Fibroblast of lung (primary cell): ENCODE data around the gene RGS19. TPM values are rescaled to one million over a fixed set of nuclear protein-coding genes. Genes with fewer than 3 reads are reported as not detected.

Experiments used
- DNase-seq, 2 donors: peaks; one replicate each; pipeline versions ENCODE4 v3.0.0 to v3.0.0-alpha.2; 2010; ENCODE audit warnings: low read depth in 2 of 2
- H2AFZ ChIP-seq: 2 replicates; pipeline ENCODE4 v1.5.1; 2012; ENCODE audit warnings: low read length, control low read depth, inconsistent platforms
- H3K27ac ChIP-seq: 2 replicates; pipeline ENCODE4 v1.5.1; 2011; ENCODE audit warnings: low read length, control low read depth; ENCODE audit not compliant: insufficient read depth
- H3K27me3 ChIP-seq: 2 replicates; pipeline ENCODE4 v1.5.1; 2011; ENCODE audit warnings: mild to moderate bottlenecking, low read length; ENCODE audit not compliant: control insufficient read depth, insufficient read depth
- H3K36me3 ChIP-seq: 2 replicates; pipeline ENCODE4 v1.5.1; 2011; ENCODE audit warnings: low read length; ENCODE audit not compliant: control insufficient read depth, insufficient read depth
- H3K4me1 ChIP-seq: 2 replicates; pipeline ENCODE4 v1.5.1; 2011; ENCODE audit warnings: low read length; ENCODE audit not compliant: control insufficient read depth, insufficient read depth; ENCODE audit errors: extremely low read depth
- H3K4me2 ChIP-seq: 2 replicates; pipeline ENCODE4 v1.5.1; 2011; ENCODE audit warnings: low read length, control low read depth; ENCODE audit not compliant: insufficient read depth; ENCODE audit errors: extremely low read depth
- H3K4me3 ChIP-seq, 4 experiments: fragments of 200-600 bp in 1 of 4; sonication (generic) in 1 of 4; replicated peaks in 1 of 4; 2 replicates each; pipeline ENCODE4 v1.5.1; 2011 to 2016; ENCODE audit warnings: low read length in 4 of 4, low read depth in 3 of 4, mild to moderate bottlenecking in 3 of 4, control low read depth in 2 of 4, inconsistent platforms in 1 of 4, mixed read lengths in 1 of 4; ENCODE audit not compliant: insufficient read depth in 1 of 4; ENCODE audit errors: control extremely low read depth in 1 of 4
- H3K79me2 ChIP-seq: 2 replicates; pipeline ENCODE4 v1.5.1; 2012; ENCODE audit warnings: mild to moderate bottlenecking, low read length, inconsistent platforms; ENCODE audit not compliant: control insufficient read depth, insufficient read depth
- H3K9ac ChIP-seq: 2 replicates; pipeline ENCODE4 v1.5.1; 2011; ENCODE audit warnings: mild to moderate bottlenecking, low read length, control low read depth; ENCODE audit not compliant: insufficient read depth
- H3K9me3 ChIP-seq: 2 replicates; pipeline ENCODE4 v1.5.1; 2012; ENCODE audit warnings: low read depth, low read length; ENCODE audit not compliant: control insufficient read depth, insufficient read depth
- H4K20me1 ChIP-seq: 2 replicates; pipeline ENCODE4 v1.5.1; 2011; ENCODE audit warnings: low read length; ENCODE audit not compliant: control insufficient read depth, insufficient read depth; ENCODE audit errors: extremely low read depth
- EZH2 ChIP-seq: IDR thresholded peaks from 2 replicates; pipeline ENCODE4 v1.5.1; 2012; ENCODE audit warnings: low read length, control low read depth, mild to moderate bottlenecking; ENCODE audit errors: missing control alignments
- polyA plus RNA-seq, 2 donors: library from polyadenylated mRNA; depleted of rRNA in 1 of 2; stranded (reverse) in 1 of 2; unstranded in 1 of 2; fragments of >200 nt; gene quantifications; 2 replicates each; pipeline ENCODE4 v1.2.1, GENCODE V29; 2011 to 2012; ENCODE audit warnings: missing spikeins in 1 of 2
- total RNA-seq: library from RNA; depleted of rRNA; stranded (reverse); fragments of >200 nt; gene quantifications from 2 replicates; pipeline ENCODE4 v1.2.1, GENCODE V29; 2014
- TF ChIP-seq, protein P1 (sequence below), 2 donors: IDR thresholded peaks in 1 of 2; conservative IDR thresholded peaks in 1 of 2; 1 replicate in 1 of 2; 2 replicates in 1 of 2; pipeline ENCODE4 v1.5.1; 2011 to 2012; ENCODE audit warnings: low read length in 2 of 2, control low read depth in 1 of 2, inconsistent platforms in 1 of 2, low read depth in 1 of 2, mild to moderate bottlenecking in 1 of 2

RGS19 gene
- total and polyA plus RNA-seq, 2 donors (not counting 1 experiment from before 2014, with no cell fraction given) = 5.8 to 9.1 TPM

DNA sequence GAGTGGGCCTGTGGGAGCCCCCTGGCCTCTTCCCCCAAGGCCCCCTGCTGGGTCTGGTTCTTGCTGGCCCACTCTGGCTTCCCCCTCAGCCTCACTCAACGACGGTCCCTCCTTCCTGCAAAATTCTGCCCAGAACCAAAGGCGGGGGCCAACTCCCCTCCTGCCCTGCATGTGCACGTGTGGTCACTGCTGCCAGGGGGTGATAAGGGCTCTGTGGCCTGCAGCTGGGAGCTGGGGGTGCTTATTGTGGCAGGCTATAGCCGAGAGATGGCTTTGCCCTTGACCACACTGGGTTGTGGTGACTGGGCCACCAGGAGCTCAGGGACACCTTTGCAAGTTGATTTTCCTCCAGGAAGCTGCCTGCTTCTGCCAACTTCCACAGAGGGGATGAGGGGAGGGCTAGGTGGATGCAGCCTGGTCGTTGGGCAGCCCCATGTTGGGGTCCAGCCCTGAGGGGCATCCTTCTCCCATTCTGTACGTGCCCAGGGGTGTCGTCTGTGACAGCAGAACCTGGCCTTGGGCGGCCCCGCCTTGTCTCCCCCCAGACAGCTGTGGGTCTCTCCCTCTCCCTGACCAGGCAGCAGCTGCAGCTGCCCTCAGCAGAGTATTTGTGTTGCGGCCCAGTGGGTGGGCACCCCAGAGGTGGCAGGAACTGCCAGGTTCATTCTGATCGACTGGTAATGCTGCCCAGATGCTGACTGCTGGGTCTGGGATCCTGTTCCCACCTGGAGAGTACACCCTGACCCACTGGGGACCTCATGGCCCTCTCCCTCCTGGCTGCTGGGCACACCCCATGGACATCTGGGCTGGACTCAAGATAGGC is 10.7 kb downstream of the RGS19 start:
- no peaks in the 10 kb centered on the region for H3K79me2 ChIP-seq
- no peak overlapping the region for H3K4me3 ChIP-seq
- H3K4me1 ChIP-seq = peaks cover 17% of the 10 kb centered on the region
- H3K9me3 ChIP-seq = no peaks in the 10 kb centered on the region
- H3K27ac ChIP-seq = no peak overlapping the region
- no peak overlapping the region for H3K9ac ChIP-seq
- no peak for DNase-seq
- H3K4me2 ChIP-seq = no peak overlapping the region
- no peak overlapping the region for H2AFZ ChIP-seq
- peaks cover 1% of the 10 kb centered on the region for H3K36me3 ChIP-seq
- TF ChIP-seq, protein P1, sequence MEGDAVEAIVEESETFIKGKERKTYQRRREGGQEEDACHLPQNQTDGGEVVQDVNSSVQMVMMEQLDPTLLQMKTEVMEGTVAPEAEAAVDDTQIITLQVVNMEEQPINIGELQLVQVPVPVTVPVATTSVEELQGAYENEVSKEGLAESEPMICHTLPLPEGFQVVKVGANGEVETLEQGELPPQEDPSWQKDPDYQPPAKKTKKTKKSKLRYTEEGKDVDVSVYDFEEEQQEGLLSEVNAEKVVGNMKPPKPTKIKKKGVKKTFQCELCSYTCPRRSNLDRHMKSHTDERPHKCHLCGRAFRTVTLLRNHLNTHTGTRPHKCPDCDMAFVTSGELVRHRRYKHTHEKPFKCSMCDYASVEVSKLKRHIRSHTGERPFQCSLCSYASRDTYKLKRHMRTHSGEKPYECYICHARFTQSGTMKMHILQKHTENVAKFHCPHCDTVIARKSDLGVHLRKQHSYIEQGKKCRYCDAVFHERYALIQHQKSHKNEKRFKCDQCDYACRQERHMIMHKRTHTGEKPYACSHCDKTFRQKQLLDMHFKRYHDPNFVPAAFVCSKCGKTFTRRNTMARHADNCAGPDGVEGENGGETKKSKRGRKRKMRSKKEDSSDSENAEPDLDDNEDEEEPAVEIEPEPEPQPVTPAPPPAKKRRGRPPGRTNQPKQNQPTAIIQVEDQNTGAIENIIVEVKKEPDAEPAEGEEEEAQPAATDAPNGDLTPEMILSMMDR (conservative IDR thresholded peaks at IDR 0.05 in 1 of 2, IDR thresholded peaks at IDR 0.05 in 1 of 2; ENCODE audit: low read depth in 1 of 2, low read length in 2 of 2) = no peak
- TF ChIP-seq EZH2 = no peak
- no peaks in the 10 kb centered on the region for H3K27me3 ChIP-seq
- no peaks in the 10 kb centered on the region for H4K20me1 ChIP-seq

DNA sequence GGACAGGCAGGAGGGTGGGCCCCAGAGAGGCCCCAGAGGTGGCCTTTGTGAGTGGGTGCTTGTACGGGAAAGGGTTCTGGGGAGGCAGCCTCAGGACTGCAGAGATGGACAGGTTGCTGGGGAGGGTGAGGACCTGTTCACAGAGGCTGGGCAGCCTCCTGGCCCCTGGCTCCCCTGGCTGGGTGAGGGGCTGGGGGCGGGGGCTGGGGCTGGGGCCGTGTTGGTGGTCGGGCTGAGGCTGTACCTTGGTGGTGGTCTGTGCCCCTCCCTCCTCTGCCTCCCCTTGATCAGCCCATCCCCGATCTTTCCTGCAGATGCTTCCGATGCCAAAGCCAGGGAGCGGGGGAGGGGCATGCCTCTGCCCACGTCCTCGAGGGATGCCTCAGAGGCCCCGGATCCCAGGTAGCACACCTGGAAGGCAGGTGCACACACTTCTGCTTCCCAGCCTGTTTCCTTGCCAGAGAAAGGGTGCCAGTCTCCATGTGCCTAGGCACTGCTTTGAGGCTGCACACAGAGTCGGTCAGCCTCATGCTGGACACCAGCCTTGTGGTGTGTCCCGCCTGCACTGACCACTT is 11.5 kb downstream of the RGS19 start:
- no peak overlapping the region for H3K4me2 ChIP-seq
- TF ChIP-seq, protein P1 (conservative IDR thresholded peaks at IDR 0.05 in 1 of 2, IDR thresholded peaks at IDR 0.05 in 1 of 2; ENCODE audit: low read depth in 1 of 2, low read length in 2 of 2) = no peak
- no peak for TF ChIP-seq EZH2
- no peak overlapping the region for H2AFZ ChIP-seq

DNA sequence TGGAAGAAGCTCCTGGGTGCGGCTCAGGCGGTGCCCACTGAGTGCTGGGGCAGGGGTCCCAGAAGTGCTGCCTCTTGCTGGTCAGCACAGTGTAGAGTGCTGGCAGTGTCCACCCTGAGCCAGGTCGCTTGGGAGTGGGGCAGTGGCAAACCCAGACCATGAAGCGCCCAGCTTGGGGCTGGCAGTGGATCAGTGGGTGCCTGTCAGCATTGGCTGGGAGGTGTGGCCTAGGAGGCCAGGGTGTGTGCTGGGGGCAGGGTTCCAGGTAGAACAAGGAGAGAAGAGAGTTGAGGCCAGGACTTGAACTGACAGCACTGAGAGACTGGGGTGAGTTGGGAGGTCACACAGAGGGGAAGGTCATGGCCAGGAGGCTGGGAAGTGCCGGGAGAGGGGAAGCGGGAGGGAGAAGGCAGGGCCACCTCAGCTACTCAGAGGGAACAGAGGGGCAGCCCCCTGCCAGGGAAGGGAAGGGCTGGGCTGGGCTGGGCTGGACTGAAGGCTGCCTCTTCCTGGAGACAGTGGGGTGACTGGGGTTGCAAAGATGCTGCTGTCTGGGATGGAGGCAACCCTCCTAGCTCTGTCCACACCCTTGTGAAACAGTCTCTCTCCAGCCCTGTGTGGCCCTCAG is 12.2 kb downstream of the RGS19 start:
- Histone ChIP-seq H3K4me3 (no peak overlapping the region), H4K20me1 (no peaks in the 10 kb centered on the region), H3K4me2 (no peak overlapping the region), H3K36me3 (no peaks in the 10 kb centered on the region), H3K9ac (no peak overlapping the region), H3K79me2 (no peaks in the 10 kb centered on the region), H3K27me3 (no peaks in the 10 kb centered on the region), H2AFZ (no peak overlapping the region), H3K27ac (no peak overlapping the region), H3K4me1 (peaks cover 22% of the 10 kb centered on the region), H3K9me3 (no peaks in the 10 kb centered on the region)
- DNase-seq = no peak
- TF ChIP-seq, protein P1 (conservative IDR thresholded peaks at IDR 0.05 in 1 of 2, IDR thresholded peaks at IDR 0.05 in 1 of 2; ENCODE audit: low read depth in 1 of 2, low read length in 2 of 2) = no peak
- no peak for TF ChIP-seq EZH2

More for the DNA sequence above, 11.5 kb downstream of the RGS19 start:
- no peak for DNase-seq
- H3K27ac ChIP-seq = no peak overlapping the region
- H3K4me3 ChIP-seq = no peak overlapping the region
- no peaks in the 10 kb centered on the region for H3K79me2 ChIP-seq
- H3K9me3 ChIP-seq = no peaks in the 10 kb centered on the region
- no peaks in the 10 kb centered on the region for H3K27me3 ChIP-seq
- no peaks in the 10 kb centered on the region for H4K20me1 ChIP-seq
- H3K36me3 ChIP-seq = no peaks in the 10 kb centered on the region
- H3K9ac ChIP-seq = no peak overlapping the region
- peaks cover 17% of the 10 kb centered on the region for H3K4me1 ChIP-seq
